ENCODE measurements around the gene RPTOR.
"Not testable (repeated sequence)": the region's sequence is repeated elsewhere in the genome, so short reads cannot be mapped to it uniquely, and the experiment has no call there.

Gene RPTOR

DNA sequence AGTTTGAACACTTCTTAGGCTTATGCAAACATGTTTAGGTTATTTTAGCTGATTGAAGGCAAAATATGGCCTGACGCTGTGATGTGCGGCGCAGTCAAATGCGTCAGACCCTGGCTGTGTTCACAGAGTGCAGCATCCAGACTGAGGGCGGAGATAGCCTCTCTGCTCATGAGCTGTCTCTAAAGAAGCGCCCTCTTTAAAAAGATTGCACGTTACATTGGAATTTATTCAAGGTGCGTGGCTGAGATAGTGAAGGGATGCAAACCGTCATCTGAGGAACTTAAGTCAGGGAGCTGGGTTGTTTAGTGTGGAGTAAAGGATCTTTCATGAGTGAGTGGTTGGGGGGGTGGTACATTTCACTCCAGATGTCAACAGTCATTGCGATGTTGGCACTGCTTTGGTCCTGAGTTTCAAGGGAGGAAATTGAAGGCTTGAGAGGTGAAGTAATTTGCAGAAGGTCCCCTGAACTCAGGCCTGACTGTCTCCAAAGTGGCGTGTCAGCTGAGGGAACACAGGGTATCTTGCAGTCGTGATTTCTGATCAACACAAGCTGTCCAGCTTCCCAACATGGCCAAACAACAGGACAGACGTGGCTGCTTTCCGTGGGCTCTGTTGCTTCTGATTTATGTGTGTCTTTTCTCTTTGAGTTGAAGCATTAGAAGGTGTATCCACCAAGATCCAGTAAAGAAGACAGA is 33.4 kb downstream of the RPTOR start:
- TF ChIP-seq, protein P1, sequence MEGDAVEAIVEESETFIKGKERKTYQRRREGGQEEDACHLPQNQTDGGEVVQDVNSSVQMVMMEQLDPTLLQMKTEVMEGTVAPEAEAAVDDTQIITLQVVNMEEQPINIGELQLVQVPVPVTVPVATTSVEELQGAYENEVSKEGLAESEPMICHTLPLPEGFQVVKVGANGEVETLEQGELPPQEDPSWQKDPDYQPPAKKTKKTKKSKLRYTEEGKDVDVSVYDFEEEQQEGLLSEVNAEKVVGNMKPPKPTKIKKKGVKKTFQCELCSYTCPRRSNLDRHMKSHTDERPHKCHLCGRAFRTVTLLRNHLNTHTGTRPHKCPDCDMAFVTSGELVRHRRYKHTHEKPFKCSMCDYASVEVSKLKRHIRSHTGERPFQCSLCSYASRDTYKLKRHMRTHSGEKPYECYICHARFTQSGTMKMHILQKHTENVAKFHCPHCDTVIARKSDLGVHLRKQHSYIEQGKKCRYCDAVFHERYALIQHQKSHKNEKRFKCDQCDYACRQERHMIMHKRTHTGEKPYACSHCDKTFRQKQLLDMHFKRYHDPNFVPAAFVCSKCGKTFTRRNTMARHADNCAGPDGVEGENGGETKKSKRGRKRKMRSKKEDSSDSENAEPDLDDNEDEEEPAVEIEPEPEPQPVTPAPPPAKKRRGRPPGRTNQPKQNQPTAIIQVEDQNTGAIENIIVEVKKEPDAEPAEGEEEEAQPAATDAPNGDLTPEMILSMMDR (IDR thresholded peaks at IDR 0.05; ENCODE audit: insufficient read depth, low read length, missing control alignments) = no peak
- CTCF ChIA-PET = interaction anchor here (0.7 to 13.9 kb wide), 11 partner anchors 10 to 264 kb away, joined by 3 to 140 read pairs (median 4); no protein-coding TSS in a partner anchor
- no peak overlapping the region for H3K4me3 ChIP-seq (ENCODE audit: low read depth, low read length)
- POLR2A ChIA-PET = no interaction called here
- DNase-seq (ENCODE audit: low read depth, low spot score) = no peak

GRCh38 chr17:80578668-80579388 is 34.2 kb downstream of the RPTOR start:
- POLR2A ChIA-PET; H3K4me3 ChIP-seq (ENCODE audit: low read depth, low read length); DNase-seq (ENCODE audit: low read depth, low spot score): not testable (repeated sequence)
- CTCF ChIA-PET = interaction anchor here (0.7 to 13.9 kb wide), 5 partner anchors 10 to 151 kb away, joined by 3 to 140 read pairs (median 4); no protein-coding TSS in a partner anchor

- CTCF ChIA-PET = interaction anchor here (2.8 kb wide), 1 partner anchor 155 kb away, joined by 11 read pairs; no protein-coding TSS in a partner anchor
- no peak overlapping the region for H3K4me3 ChIP-seq (ENCODE audit: low read depth, low read length)
- POLR2A ChIA-PET = no interaction called here
- TF ChIP-seq, protein P1 (IDR thresholded peaks at IDR 0.05; ENCODE audit: insufficient read depth, low read length, missing control alignments) = no peak
- DNase-seq (ENCODE audit: low read depth, low spot score) = no peak
Observed at GRCh38 chr17:80582165-80582564, 37.5 kb downstream of the RPTOR start.

DNA sequence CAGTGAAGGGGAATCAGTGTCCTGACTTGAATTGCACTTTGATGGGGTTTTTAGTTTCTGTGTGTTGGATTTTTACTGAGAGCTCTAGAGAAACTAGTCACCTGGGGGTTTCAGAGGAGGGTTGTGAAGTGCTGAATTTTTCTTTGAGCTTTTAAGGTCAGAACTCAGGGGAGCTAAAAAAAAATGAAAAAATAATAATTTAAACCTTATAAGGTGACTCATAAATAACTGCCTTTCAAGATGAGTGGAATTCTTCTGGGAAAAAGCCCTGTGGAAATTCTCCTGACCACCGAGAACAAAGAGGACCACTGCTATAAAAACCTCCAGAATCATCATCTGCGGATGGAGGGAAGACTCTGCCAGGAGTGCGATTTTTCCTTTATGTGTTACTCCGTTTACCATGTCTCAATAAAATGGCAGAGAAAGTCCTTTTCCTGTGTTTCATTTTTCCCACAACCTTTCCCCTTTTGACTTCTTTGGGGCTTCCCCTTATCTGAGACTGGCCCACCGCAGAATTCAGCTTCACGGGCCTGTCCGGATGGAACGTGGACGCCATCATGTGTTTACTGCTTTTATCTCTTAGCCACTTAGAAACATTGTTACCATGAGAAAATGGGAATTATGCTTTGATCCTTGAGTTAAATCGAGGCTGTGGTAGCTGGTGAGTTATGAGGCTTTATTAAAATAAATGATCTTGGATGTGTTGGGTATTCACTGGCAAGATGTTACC is 39.7 kb downstream of the RPTOR start:
- DNase-seq (ENCODE audit: low read depth, low spot score) = no peak
- TF ChIP-seq, protein P1 (IDR thresholded peaks at IDR 0.05; ENCODE audit: insufficient read depth, low read length, missing control alignments) = no peak
- ChIA-PET CTCF (interaction anchor here (0.9 to 3.1 kb wide), 6 partner anchors 10 to 157 kb away, joined by 3 to 35 read pairs (median 4); partner anchors contain the start of gene NPTX1), POLR2A (no interaction called here)
- H3K4me3 ChIP-seq (ENCODE audit: low read depth, low read length) = no peak overlapping the region

DNA sequence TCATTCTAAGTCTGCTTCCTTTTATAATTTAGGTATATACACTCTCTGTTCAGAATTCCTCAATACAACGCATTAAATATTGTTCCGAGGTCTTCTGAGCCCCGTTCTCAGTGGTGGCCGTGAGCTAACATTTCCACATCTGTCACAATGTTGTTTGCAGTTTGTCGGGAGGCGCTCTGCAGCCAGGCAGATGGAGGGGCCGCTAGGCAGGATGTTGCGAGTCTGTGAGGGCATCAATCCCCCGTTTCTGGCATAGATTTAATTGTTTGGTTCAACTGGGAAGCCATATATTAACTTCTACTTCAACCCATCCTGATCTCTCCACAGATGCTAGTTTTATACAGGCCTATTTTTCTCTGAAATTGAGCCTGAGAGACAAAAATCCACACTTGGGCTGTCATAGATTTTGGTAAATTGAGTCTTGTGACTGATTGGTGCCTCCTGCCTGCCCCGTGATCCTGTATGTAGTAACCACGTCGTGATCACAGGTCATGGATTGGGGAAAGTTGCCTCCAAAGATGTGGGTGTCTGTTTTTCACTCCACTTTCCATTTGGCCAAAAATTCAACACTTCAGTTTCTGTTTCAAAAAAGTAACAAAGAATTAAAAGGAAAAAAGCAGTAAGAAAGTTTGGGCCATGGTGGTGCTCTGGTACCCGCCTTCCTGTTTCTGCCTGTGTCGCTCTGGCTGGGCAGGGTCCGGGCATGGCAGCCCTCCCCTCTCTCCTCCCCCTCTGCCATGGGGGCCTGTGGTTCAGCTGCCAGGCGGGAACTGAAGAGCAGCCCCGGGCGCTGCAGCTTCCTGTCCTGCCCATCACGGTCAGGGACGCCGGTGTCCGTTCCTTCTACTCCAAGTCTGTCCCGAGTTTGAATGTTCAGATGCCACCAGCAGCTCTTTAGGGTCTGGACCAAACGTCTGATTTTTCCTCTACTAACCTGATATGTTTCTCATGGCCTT is 41.5 kb downstream of the RPTOR start:
- DNase-seq (ENCODE audit: low read depth, low spot score) = no peak
- ChIA-PET POLR2A (no interaction called here), CTCF (interaction anchor here (2.4 kb wide), 1 partner anchor 11 kb away, joined by 18 read pairs; no protein-coding TSS in a partner anchor)
- H3K4me3 ChIP-seq (ENCODE audit: low read depth, low read length) = no peak overlapping the region
- TF ChIP-seq, protein P1 (IDR thresholded peaks at IDR 0.05; ENCODE audit: insufficient read depth, low read length, missing control alignments) = no peak

- ChIA-PET POLR2A (no interaction called here), CTCF (interaction anchor here (2.4 kb wide), 1 partner anchor 12 kb away, joined by 18 read pairs; no protein-coding TSS in a partner anchor)
- TF ChIP-seq, protein P1 (IDR thresholded peaks at IDR 0.05; ENCODE audit: insufficient read depth, low read length, missing control alignments) = no peak
- H3K4me3 ChIP-seq (ENCODE audit: low read depth, low read length) = no peak overlapping the region
- no peak for DNase-seq (ENCODE audit: low read depth, low spot score)
Observed at GRCh38 chr17:80586846-80587228, 42.2 kb downstream of the RPTOR start.
